Measurements from ENCODE around the gene ARG1. TPM values are rescaled to one million over a fixed set of nuclear protein-coding genes. Genes with fewer than 3 reads are reported as not detected.
"Not testable (repeated sequence)": the region's sequence is repeated elsewhere in the genome, so short reads cannot be mapped to it uniquely, and the experiment has no call there.

Gene ARG1
- total RNA-seq: not detected

DNA sequence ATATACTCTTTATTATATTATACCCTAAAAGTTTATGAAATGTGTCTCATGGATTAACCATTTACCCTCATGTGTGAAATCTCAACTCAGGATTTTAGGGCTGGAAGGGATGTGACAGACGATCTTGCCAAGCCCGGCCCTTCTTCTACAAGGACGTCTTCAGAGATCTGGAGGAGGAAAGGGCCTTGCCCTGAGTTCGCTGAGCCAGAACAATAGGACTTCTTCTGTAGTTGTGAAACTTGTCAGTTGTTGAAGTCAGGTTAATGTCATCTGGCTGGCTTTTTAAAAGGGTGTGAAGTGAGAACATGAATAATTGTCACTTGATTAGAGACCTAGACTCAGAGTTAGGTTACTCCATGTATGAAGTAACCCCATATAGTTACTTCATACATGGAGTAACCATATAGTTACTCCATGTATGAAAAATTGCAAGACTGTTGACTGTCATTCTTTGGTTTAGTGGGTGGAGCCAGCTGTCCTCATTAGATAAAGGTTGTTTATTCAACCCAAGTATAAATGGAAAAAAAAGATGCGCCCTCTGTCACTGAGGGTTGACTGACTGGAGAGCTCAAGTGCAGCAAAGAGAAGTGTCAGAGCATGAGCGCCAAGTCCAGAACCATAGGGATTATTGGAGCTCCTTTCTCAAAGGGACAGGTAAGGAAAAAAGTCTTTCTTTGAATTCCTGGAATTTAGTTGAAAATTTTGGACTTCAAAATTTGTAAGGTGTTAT lies at the start of gene ARG1:
Gene ARG1 (plus strand): TSS at position 541 of the 730 bp plus-strand sequence. CDS start 57 bp downstream, at position 598.
- Mint-ChIP-seq H3K4me3 (no peak within 1 kb of the TSS), H3K27ac (no peak within 1 kb of the TSS), H3K4me1 (no peaks in the 10 kb centered on the region), H3K27me3 (no peaks in the 10 kb centered on the region), H3K36me3 (ENCODE audit: low read depth) (peaks cover 12% of the 10 kb centered on the region), H3K9me3 (no peaks in the 10 kb centered on the region)
- ChIA-PET CTCF (no interaction called here), POLR2A (no interaction called here)
- DNase-seq: no peak

DNA sequence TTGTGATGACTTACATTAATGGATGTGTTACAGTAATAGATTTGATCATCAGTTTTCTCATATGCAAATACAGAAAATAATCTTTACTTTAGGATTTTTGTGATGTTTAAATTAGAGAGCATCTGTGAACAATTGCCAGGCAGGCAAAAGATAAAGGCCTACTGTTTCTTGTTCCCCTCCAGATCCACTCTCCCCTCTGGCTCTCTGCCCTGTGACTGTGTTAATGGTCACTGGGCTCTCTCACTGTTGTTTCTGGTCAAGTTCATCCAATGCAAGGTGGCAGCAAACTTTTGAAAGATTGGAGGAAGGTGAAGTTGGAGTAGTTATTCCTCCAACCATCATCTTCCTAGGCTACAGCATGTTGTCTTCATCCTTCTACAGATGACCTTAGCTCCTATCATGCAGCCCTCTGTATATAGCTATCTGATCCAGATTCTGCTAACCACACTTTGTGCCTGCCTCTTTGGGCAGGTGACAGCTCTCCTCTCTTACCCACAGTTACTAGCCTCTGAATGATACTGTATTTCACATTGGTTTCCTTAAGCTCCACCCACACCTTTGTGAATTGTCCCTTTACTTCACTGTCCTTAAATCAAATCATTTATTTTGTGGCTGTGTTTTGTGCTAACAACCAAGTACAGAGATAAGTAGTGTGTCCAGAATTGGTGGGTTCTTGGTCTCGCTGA lies 48.9 kb upstream of the ARG1 start:
- Mint-ChIP-seq H3K4me1 (peaks cover 16% of the 10 kb centered on the region), H3K27me3 (peaks cover 4% of the 10 kb centered on the region), H3K27ac (peak overlapping the region; percentile 64), H3K36me3 (ENCODE audit: low read depth) (peaks cover 2% of the 10 kb centered on the region), H3K4me3 (peak overlapping the region; percentile 6), H3K9me3 (peaks cover 3% of the 10 kb centered on the region)
- ChIA-PET POLR2A (interaction anchor here (1.0 to 1.3 kb wide), 2 partner anchors 9 to 342 kb away, joined by 3 to 6 read pairs; no protein-coding TSS in a partner anchor), CTCF (interaction anchor here (1.4 kb wide), 1 partner anchor 10 kb away, joined by 9 read pairs; no protein-coding TSS in a partner anchor)
- no peak for DNase-seq

DNA sequence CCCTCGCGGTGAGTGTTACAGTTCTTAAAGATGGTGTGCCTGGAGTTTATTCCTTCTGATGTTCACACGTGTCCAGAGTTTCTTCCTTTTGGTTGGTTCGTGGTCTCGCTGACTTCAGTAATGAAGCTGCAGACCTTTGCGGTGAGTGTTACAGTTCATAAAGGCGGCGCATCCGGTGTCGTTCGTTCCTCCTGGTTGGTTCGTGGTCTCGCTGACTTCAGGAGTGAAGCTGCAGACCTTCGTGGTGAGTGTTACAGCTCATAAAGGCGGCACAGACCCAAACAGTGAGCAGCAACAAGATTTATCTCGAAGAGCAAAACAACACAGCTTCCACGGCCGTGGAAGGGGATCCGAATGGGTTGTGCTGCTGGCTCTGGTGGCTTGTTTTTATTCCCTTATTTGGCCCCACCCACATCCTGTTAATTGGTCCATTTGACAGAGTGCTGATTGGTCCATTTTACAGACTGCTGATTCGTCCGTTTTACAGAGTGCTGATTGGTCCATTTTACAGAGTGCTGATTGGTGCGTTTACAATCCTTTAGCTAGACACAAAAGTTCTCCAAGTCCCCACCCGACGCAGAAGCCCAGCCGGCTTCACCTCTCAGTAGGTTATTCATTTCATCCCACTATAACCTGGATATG lies 48.2 kb upstream of the ARG1 start:
- Mint-ChIP-seq H3K4me1 (peaks cover 12% of the 10 kb centered on the region), H3K27ac (peak overlapping the region; percentile 64), H3K9me3 (peaks cover 3% of the 10 kb centered on the region), H3K27me3 (no peaks in the 10 kb centered on the region), H3K4me3 (peak overlapping the region; percentile 6), H3K36me3 (ENCODE audit: low read depth) (peaks cover 2% of the 10 kb centered on the region)
- POLR2A ChIA-PET: interaction anchor here (1.0 to 1.3 kb wide), 2 partner anchors 9 to 342 kb away, joined by 3 to 6 read pairs; no protein-coding TSS in a partner anchor
- CTCF ChIA-PET: interaction anchor here (1.3 to 1.4 kb wide), 2 partner anchors 9 to 103 kb away, joined by 7 to 9 read pairs; partner anchors contain the start of gene MED23
- peak; percentile 33 for DNase-seq

DNA sequence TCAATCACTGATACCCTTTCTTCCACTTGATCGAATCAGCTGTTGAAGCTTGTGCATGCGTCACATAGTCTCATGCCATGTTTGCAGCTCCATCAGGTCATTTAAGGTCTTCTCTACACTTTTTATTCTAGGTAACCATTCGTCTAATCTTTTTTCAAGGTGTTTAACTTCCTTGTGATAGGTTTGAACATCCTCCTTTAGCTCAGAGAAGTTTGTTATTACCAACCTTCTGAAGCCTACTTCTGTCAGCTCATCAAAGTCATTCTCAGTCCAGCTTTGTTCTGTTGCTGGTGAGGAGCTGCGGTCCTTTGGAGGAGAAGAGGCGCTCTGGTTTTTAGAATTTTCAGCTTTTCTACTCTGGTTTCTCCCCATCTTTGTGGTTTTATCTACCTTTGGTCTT lies 42.1 kb upstream of the ARG1 start:
- H3K4me1 Mint-ChIP-seq: peaks cover 39% of the 10 kb centered on the region
- H3K36me3 Mint-ChIP-seq (ENCODE audit: low read depth); POLR2A ChIA-PET; H3K4me3 Mint-ChIP-seq; H3K9me3 Mint-ChIP-seq; H3K27ac Mint-ChIP-seq; DNase-seq; H3K27me3 Mint-ChIP-seq: not testable (repeated sequence)
- CTCF ChIA-PET: interaction anchor here (1.5 to 5.7 kb wide), 2 partner anchors 332 to 646 kb away, joined by 3 to 81 read pairs; no protein-coding TSS in a partner anchor

DNA sequence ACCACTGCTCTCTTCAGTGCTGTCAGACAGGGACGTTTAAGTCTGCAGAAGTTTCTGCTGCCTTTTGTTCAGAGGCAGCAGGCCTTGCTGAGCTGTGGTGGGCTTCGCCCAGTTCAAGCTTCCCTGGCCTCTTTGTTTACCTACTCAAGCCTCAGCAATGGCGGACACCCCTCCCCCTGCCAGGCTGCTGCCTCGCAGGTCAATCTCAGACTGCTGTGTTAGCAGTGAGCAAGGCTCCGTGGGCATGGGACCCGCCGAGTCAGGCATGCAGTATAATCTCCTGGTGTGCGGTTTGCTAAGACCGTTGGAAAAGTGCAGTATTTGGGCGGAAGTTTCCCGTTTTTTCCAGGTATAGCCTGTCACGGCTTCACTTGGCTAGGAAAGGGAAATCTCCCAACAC lies 41.3 kb upstream of the ARG1 start:
- H3K27me3 Mint-ChIP-seq; H3K36me3 Mint-ChIP-seq (ENCODE audit: low read depth); DNase-seq; H3K9me3 Mint-ChIP-seq; H3K4me3 Mint-ChIP-seq; H3K27ac Mint-ChIP-seq: not testable (repeated sequence)
- POLR2A ChIA-PET: interaction anchor here (1.2 to 3.4 kb wide), 2 partner anchors 250 to 332 kb away, joined by 3 to 36 read pairs; no protein-coding TSS in a partner anchor
- H3K4me1 Mint-ChIP-seq: peaks cover 38% of the 10 kb centered on the region
- CTCF ChIA-PET: interaction anchor here (1.5 to 5.7 kb wide), 2 partner anchors 332 to 646 kb away, joined by 3 to 81 read pairs; no protein-coding TSS in a partner anchor

DNA sequence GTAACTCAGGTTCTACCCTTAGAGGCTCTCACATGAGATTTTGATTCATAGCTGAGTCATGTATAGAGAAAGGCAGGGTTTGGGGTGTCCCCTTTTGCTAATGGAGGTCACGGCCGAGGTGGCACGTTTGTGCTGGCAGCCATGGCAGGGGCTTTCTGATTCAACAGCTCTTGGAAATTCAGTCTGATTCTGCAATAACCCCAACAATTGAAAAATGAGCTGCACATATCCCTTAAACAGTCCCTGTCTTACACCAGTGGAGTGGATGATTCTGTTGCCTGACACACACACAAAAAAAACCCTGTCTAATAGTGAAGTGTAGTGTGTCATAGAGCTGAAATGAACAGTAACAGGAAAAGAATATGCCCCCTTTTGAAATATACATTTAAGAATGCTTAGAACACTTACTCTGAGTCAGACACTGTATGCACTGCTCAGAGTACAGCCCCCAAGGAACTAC lies 40.4 kb upstream of the ARG1 start:
- Mint-ChIP-seq H3K27ac (no peak overlapping the region), H3K4me1 (peaks cover 34% of the 10 kb centered on the region), H3K4me3 (no peak overlapping the region), H3K9me3 (no peaks in the 10 kb centered on the region), H3K36me3 (ENCODE audit: low read depth) (peaks cover 2% of the 10 kb centered on the region), H3K27me3 (no peaks in the 10 kb centered on the region)
- ChIA-PET CTCF (interaction anchor here (3.5 to 5.7 kb wide), 4 partner anchors 13 to 647 kb away, joined by 32 to 81 read pairs (median 38); no protein-coding TSS in a partner anchor), POLR2A (interaction anchor here (0.6 to 3.4 kb wide), 3 partner anchors 251 to 1739 kb away, joined by 3 to 36 read pairs (median 3); no protein-coding TSS in a partner anchor)
- peak; percentile 33 for DNase-seq

DNA sequence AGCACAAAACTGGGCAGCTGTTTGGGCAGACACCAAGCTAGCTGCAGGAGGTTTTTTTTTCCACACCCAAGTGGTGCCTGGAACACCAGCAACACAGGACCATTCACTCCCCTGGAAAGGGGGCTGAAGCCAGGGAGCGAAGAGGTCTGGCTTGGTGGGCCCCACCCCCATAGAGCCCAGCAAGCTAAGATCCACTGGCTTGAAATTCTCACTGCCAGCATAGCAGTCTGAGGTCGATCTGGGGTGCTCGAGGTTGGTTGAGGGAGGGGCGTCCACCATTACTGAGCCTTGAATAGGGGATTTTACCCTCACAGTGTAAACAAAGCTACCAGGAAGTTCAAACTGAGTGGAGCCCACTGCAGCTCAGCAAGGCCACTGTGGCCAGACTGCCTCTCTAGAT lies 34.4 kb upstream of the ARG1 start:
- H3K4me3 Mint-ChIP-seq; H3K4me1 Mint-ChIP-seq; H3K36me3 Mint-ChIP-seq (ENCODE audit: low read depth); DNase-seq; POLR2A ChIA-PET; H3K27me3 Mint-ChIP-seq; H3K9me3 Mint-ChIP-seq; H3K27ac Mint-ChIP-seq: not testable (repeated sequence)
- CTCF ChIA-PET: interaction anchor here (0.6 to 1.6 kb wide), 2 partner anchors 192 to 667 kb away, joined by 3 to 4 read pairs; no protein-coding TSS in a partner anchor

DNA sequence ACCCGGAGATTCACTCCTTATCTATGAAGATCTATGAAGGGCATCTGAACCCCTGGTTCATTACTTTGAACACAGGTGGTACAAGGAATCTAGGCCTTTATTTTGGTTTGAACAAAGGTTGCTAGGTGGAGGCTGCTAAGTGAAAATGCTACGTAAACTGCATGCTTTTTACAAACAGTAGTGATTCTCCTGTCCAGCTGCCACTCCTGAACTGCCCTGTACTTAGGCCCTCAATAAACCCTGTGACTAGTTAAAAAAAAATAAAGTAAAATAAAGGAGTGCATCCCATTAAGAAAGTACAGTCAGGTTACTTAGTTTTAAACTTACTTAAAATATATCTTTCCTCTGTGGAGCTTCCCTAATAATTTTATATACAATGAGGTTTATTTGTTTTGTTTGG lies 27.7 kb upstream of the ARG1 start:
- ChIA-PET POLR2A (no interaction called here), CTCF (no interaction called here)
- Mint-ChIP-seq H3K9me3 (no peaks in the 10 kb centered on the region), H3K4me3 (no peak overlapping the region), H3K27me3 (peaks cover 3% of the 10 kb centered on the region), H3K27ac (no peak overlapping the region), H3K4me1 (no peaks in the 10 kb centered on the region), H3K36me3 (ENCODE audit: low read depth) (no peaks in the 10 kb centered on the region)
- no peak for DNase-seq

DNA sequence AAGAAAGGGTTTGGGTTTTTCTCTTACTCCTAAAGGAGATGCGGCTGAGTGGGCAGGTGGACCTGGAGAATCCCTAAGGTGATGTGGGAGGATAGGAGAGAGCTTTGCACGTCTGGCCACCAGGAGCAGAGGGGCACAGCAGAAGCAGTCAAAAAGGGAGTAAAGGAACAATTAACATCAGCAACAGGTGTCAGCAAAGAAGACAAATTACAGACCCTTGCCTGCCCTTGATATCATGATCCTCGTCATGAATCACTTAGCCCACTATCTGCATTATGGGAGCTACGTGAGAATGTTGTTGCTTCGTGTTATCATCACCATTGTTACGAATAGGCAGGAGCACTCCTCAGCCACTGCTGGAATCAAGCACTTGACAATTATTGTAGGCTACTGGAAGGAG lies 25.5 kb upstream of the ARG1 start:
- Mint-ChIP-seq H3K36me3 (ENCODE audit: low read depth) (no peaks in the 10 kb centered on the region), H3K9me3 (no peaks in the 10 kb centered on the region), H3K4me1 (no peaks in the 10 kb centered on the region), H3K27ac (no peak overlapping the region), H3K27me3 (peaks cover 5% of the 10 kb centered on the region), H3K4me3 (no peak overlapping the region)
- ChIA-PET CTCF (interaction anchor here (1.4 kb wide), 1 partner anchor 28 kb away, joined by 3 read pairs; no protein-coding TSS in a partner anchor), POLR2A (no interaction called here)
- no peak for DNase-seq

DNA sequence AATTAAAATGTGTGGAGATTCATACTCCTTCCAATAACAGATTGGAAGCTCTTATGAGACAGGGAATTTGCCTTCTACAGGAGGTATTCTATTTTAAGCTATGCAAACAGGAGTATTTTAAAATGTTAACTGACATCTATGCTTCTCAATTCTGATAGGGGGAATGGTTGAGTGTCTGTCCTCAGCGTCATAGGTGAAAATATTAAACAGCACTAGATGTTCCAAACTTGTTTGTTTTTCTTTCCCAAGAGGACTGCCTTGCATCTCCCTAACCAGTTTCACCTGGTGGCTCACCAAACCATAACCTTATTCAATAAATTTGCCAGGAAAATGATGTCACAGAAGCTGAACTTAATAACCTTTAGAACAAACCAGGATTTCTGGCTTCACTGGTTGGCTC lies 24.6 kb upstream of the ARG1 start:
- CTCF ChIA-PET: interaction anchor here (1.0 to 1.4 kb wide), 2 partner anchors 15 to 29 kb away, joined by 3 to 4 read pairs; no protein-coding TSS in a partner anchor
- H3K27me3 Mint-ChIP-seq: peaks cover 6% of the 10 kb centered on the region
- H3K9me3 Mint-ChIP-seq: no peaks in the 10 kb centered on the region

DNA sequence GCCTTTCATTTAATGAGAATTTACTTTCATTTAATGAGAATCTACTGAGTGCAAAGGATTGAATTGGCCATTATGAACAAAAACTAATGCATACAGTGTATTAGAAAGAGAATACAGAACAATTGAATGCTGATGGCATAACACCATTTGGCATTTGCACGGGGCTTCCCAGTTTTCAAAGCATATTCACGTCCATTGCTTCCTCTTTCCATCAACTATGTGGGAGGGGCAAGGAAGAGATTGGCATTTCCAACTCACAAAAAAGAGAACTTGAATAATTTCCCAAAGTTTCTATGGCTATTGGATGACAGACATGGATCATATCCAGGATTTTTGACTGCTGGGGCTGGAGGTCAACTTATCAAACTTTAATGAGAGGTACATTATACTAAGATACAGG lies 23.2 kb upstream of the ARG1 start:
- H3K27me3 Mint-ChIP-seq: peaks cover 6% of the 10 kb centered on the region
- no peak overlapping the region for H3K4me3 Mint-ChIP-seq
- ChIA-PET CTCF (interaction anchor here (0.9 to 1.2 kb wide), 2 partner anchors 30 to 79 kb away, joined by 3 read pairs; no protein-coding TSS in a partner anchor), POLR2A (no interaction called here)
- no peaks in the 10 kb centered on the region for H3K4me1 Mint-ChIP-seq
- H3K9me3 Mint-ChIP-seq: no peaks in the 10 kb centered on the region
- no peak overlapping the region for H3K27ac Mint-ChIP-seq
- no peak for DNase-seq
- no peaks in the 10 kb centered on the region for H3K36me3 Mint-ChIP-seq (ENCODE audit: low read depth)

More for the DNA sequence above, 24.6 kb upstream of the ARG1 start:
- POLR2A ChIA-PET: no interaction called here
- no peak overlapping the region for H3K4me3 Mint-ChIP-seq
- no peaks in the 10 kb centered on the region for H3K4me1 Mint-ChIP-seq
- no peak overlapping the region for H3K27ac Mint-ChIP-seq
- no peaks in the 10 kb centered on the region for H3K36me3 Mint-ChIP-seq (ENCODE audit: low read depth)
- no peak for DNase-seq

DNA sequence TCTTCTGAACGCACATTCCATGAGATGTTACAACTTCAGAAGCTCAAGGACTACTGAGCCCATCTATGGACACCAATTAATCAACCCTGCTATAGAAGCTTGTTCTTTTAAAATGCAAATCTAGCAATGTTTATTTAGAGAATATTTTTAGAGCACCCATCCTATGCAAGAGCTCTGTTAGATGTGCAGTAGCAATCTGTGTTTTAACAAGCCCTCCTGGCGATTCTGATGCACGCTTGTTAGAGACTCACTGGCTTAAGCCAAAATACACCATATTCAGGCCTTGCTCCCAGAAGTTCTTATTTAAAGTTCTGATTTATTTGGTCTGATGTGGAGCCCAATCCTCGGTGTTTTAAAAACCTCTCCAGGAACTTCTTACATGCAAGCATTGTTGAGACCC lies 21.1 kb upstream of the ARG1 start:
- CTCF ChIA-PET: no interaction called here
- H3K4me3 Mint-ChIP-seq: no peak overlapping the region
- no peaks in the 10 kb centered on the region for H3K9me3 Mint-ChIP-seq
- DNase-seq: no peak
- H3K27me3 Mint-ChIP-seq: peaks cover 5% of the 10 kb centered on the region
- H3K4me1 Mint-ChIP-seq: no peaks in the 10 kb centered on the region
- POLR2A ChIA-PET: no interaction called here
- no peaks in the 10 kb centered on the region for H3K36me3 Mint-ChIP-seq (ENCODE audit: low read depth)
- no peak overlapping the region for H3K27ac Mint-ChIP-seq

DNA sequence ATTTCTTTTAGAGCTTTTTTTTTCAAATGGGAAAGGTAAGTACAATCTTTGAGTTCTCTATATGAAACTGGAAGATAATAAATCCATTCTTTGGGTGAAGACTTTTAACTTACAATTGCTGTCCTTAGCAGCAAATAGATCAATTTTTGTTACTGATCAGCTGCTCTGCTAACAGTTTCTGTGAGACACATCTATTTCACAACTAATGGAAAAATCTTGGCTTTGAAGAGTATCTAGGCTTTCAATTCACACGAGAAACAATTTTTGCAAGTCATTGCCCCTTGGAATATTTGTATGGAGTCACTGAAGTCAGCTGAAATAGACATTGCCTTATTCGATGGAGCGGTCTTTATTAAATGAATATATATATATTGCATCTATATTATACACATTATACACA lies 20.5 kb upstream of the ARG1 start:
- Mint-ChIP-seq H3K27ac (no peak overlapping the region), H3K4me1 (no peaks in the 10 kb centered on the region), H3K9me3 (no peaks in the 10 kb centered on the region), H3K36me3 (ENCODE audit: low read depth) (no peaks in the 10 kb centered on the region), H3K27me3 (peaks cover 5% of the 10 kb centered on the region), H3K4me3 (no peak overlapping the region)
- ChIA-PET CTCF (no interaction called here), POLR2A (no interaction called here)
- DNase-seq: no peak

All from activated CD4-positive, alpha-beta memory T cell treated with anti-CD3 and anti-CD28 coated beads, Interleukin-2, amount 10 ng/mL, durations not matched to agents 7 days and 5 days (primary cell).